Measurements from ENCODE around the gene KMT2C. TPM values are rescaled to one million over a fixed set of nuclear protein-coding genes. Genes with fewer than 3 reads are reported as not detected.

Gene KMT2C
- total RNA-seq, 1 donor from 2014 or later: 101 TPM

DNA sequence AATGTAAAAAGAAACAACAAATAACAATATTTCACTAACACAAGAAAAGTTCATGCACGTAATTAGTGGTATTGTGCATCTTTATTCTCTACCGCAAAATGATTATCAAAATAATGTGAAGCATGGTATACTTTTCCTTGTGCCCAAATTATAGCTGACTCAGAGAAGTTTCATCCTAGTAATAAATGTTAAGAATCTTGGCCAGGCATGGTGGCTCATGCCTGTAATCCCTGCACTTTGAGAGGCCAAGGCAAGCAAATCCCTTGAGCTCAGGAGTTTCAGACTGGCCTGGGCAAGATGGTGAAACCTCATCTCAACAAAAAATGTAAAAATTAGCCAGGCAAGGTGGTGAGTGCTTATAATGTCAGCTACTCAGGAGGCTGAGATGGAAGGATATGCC is 105.0 kb downstream of the KMT2C start:
- TF ChIP-seq, protein P1, sequence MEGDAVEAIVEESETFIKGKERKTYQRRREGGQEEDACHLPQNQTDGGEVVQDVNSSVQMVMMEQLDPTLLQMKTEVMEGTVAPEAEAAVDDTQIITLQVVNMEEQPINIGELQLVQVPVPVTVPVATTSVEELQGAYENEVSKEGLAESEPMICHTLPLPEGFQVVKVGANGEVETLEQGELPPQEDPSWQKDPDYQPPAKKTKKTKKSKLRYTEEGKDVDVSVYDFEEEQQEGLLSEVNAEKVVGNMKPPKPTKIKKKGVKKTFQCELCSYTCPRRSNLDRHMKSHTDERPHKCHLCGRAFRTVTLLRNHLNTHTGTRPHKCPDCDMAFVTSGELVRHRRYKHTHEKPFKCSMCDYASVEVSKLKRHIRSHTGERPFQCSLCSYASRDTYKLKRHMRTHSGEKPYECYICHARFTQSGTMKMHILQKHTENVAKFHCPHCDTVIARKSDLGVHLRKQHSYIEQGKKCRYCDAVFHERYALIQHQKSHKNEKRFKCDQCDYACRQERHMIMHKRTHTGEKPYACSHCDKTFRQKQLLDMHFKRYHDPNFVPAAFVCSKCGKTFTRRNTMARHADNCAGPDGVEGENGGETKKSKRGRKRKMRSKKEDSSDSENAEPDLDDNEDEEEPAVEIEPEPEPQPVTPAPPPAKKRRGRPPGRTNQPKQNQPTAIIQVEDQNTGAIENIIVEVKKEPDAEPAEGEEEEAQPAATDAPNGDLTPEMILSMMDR (IDR thresholded peaks at IDR 0.05): no peak
- Histone ChIP-seq H3K36me3 (peaks cover 35% of the 10 kb centered on the region), H3K27ac (no peak overlapping the region), H3K27me3 (ENCODE audit: low read depth) (no peaks in the 10 kb centered on the region), H3K4me3 (no peak overlapping the region), H3K9me3 (no peaks in the 10 kb centered on the region), H3K4me1 (peaks cover 16% of the 10 kb centered on the region)
- ATAC-seq: no peak
- no peak for DNase-seq
- intact Hi-C loops (cut with DNase I): no loop called here

DNA sequence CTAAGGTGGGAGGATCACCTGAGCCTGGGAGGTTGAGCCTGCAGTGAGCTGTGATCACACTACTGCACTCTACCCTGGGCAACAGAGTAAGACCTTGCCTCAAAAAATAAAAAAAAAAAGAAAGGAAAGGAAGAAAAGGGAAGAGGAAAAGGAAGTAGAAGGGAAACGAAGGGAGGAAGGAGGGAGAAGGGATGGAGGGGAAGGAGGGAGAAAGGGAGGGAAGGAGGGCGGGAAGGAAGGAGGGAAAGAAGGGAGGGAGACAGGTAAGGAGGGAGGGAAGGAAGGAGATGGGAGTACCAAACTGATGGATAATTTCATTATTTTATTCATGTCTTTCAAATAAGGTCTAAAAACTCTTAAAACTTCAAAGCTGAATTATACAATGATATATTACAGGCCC is 106.3 kb downstream of the KMT2C start:
- Histone ChIP-seq H3K4me3 (no peak overlapping the region), H3K9me3 (no peaks in the 10 kb centered on the region), H3K27me3 (ENCODE audit: low read depth) (no peaks in the 10 kb centered on the region), H3K36me3 (peaks cover 41% of the 10 kb centered on the region), H3K27ac (no peak overlapping the region), H3K4me1 (peaks cover 3% of the 10 kb centered on the region)
- DNase-seq (no peak), ATAC-seq (no peak)
- intact Hi-C loops (cut with DNase I): no loop called here
- TF ChIP-seq, protein P1 (IDR thresholded peaks at IDR 0.05): no peak

DNA sequence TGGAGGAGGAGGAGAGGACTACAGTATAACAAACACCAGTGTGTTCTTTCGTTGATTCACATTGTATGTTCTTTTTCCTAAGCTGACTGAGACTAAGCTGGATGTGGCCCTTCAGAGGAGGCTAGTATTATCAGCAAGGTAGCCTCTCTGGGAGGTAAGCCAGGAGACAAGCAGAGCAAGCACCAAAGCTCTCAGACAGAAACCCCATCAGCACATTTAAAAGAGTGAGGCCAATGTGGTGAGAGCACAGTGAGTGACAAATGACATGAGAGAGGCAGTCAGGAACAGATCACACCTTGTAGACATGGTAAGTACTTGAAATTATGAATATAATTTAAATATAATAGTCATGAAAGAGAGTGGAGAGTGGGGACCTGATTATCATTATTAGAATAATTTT is 107.6 kb downstream of the KMT2C start:
- ATAC-seq: no peak
- TF ChIP-seq, protein P1 (IDR thresholded peaks at IDR 0.05): no peak
- H3K27me3 ChIP-seq (ENCODE audit: low read depth): no peaks in the 10 kb centered on the region
- H3K36me3 ChIP-seq: peaks cover 41% of the 10 kb centered on the region
- no peak for DNase-seq
- no peaks in the 10 kb centered on the region for H3K9me3 ChIP-seq
- no peaks in the 10 kb centered on the region for H3K4me1 ChIP-seq
- H3K4me3 ChIP-seq: no peak overlapping the region
- intact Hi-C loops (cut with DNase I): no loop called here
- no peak overlapping the region for H3K27ac ChIP-seq

DNA sequence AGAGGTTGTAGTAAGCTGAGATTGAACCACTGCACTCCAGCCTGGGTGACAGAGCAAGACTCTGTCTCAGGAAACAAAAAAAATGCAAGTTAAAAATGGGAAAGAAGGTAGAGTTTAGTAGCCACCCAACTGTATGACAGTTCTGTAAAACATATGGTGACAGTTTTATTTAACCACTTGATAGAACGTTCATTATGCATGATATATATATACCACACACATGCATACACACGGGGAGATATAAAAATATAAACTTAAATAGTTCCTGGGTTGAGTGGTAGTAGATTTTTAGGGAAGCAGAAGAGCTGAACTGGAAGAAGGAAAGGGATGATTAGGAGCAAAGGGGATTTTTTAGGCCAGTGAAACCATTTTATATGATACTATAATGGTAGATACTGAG is 120.0 kb downstream of the KMT2C start:
- intact Hi-C loops (cut with DNase I): no loop called here
- Histone ChIP-seq H3K4me3 (no peak overlapping the region), H3K27me3 (ENCODE audit: low read depth) (no peaks in the 10 kb centered on the region), H3K4me1 (peaks cover 31% of the 10 kb centered on the region), H3K9me3 (no peaks in the 10 kb centered on the region), H3K36me3 (no peaks in the 10 kb centered on the region), H3K27ac (no peak overlapping the region)
- TF ChIP-seq, protein P1 (IDR thresholded peaks at IDR 0.05): no peak
- ATAC-seq (no peak), DNase-seq (no peak)

DNA sequence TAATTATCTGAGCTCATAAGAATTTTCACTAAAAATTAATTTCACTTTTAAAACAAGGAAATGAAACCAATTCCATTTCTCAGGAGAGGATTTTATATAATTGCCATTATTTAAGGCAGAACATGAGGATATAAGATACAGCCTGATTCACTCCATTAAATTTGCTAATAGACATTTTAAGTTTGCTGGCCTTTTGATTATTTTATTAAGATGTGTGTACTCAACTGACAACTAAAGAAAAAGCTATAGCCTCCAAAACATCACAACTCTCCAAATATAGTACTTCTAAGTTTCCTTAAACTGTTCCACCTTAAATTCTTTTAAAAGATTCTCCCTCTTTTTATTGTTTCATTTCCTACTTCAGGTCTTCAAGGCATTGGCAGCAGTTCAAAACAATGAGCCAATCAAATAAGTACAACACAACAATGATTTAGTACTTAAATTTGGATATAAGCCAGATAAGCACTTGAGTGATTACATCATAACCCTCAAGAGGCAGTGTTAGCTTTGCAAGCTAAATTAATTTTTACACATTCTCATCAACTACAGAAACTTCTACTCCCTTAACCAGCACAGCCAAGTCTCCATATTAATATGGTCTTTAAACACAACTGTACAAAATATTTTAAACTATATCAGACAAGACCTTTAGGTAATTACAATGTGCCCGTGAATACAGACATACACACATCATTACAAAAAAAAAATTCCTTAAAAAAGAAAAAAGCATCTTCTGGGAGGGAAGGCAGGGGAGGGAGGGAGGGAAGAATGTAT is 121.8 kb downstream of the KMT2C start:
- no peaks in the 10 kb centered on the region for H3K27me3 ChIP-seq (ENCODE audit: low read depth)
- peaks cover 31% of the 10 kb centered on the region for H3K4me1 ChIP-seq
- peaks cover 18% of the 10 kb centered on the region for H3K36me3 ChIP-seq
- intact Hi-C loops (cut with DNase I): no loop called here
- H3K4me3 ChIP-seq: no peak overlapping the region
- no peak for DNase-seq
- TF ChIP-seq, protein P1 (IDR thresholded peaks at IDR 0.05): no peak
- ATAC-seq: peak; percentile 66 to 86
- no peaks in the 10 kb centered on the region for H3K9me3 ChIP-seq
- peak overlapping the region; percentile 13 for H3K27ac ChIP-seq

All from lower lobe of right lung (tissue), 2 donors.